Keratinocyte (primary cell): Measurements from ENCODE around the gene BRSK2. TPM values are rescaled to one million over a fixed set of nuclear protein-coding genes. Genes with fewer than 3 reads are reported as not detected.

Experiments
- DNase-seq: peaks from one replicate; pipeline ENCODE4 v3.0.0-alpha.2; 2011; ENCODE audit warnings: low read depth, missing footprints, low spot score
- FAIRE-seq: peaks from 2 replicates; lab custom pipeline; 2011; peaks lifted over from hg19 to GRCh38; lab: Jason Lieb, UNC
- H2AFZ ChIP-seq: 2 replicates; pipeline ENCODE4 v1.6.0; 2012; ENCODE audit warnings: low read length, control low read depth, inconsistent platforms; ENCODE audit not compliant: control insufficient read depth
- H3K27ac ChIP-seq: 2 replicates; pipeline ENCODE4 v1.5.1; 2011; ENCODE audit warnings: low read length; ENCODE audit not compliant: control insufficient read depth, insufficient read depth
- H3K27me3 ChIP-seq: 3 replicates; pipeline ENCODE4 v1.6.0; 2011; ENCODE audit warnings: low read length; ENCODE audit not compliant: control insufficient read depth, insufficient read depth; ENCODE audit errors: extremely low read depth
- H3K36me3 ChIP-seq, 2 experiments: 2 replicates in 1 of 2; 3 replicates in 1 of 2; pipeline ENCODE4 v1.5.1; 2011; ENCODE audit warnings: low read length in 2 of 2, mild to moderate bottlenecking in 1 of 2; ENCODE audit not compliant: control insufficient read depth in 2 of 2, insufficient read depth in 2 of 2; ENCODE audit errors: extremely low read depth in 1 of 2
- H3K4me1 ChIP-seq: 3 replicates; pipeline ENCODE4 v1.5.1; 2011; ENCODE audit warnings: low read length; ENCODE audit not compliant: control insufficient read depth, insufficient read depth; ENCODE audit errors: extremely low read depth
- H3K4me2 ChIP-seq: 3 replicates; pipeline ENCODE4 v1.6.0; 2011; ENCODE audit warnings: low read depth, low read length; ENCODE audit not compliant: control insufficient read depth, insufficient read depth; ENCODE audit errors: extremely low read depth
- H3K4me3 ChIP-seq, 3 experiments: fragments of 200-600 bp in 1 of 3; sonication (generic) in 1 of 3; 2 replicates in 2 of 3; 3 replicates in 1 of 3; pipeline ENCODE4 v1.5.1; 2011 to 2016; ENCODE audit warnings: low read length in 3 of 3, mild to moderate bottlenecking in 3 of 3, control low read depth in 2 of 3, inconsistent platforms in 1 of 3, low read depth in 1 of 3, mixed read lengths in 1 of 3, mixed run types in 1 of 3, moderate library complexity in 1 of 3; ENCODE audit not compliant: control insufficient read depth in 2 of 3, insufficient read depth in 2 of 3; ENCODE audit errors: extremely low read depth in 1 of 3
- H3K79me2 ChIP-seq: 2 replicates; pipeline ENCODE4 v1.6.0; 2012; ENCODE audit warnings: low read length; ENCODE audit not compliant: control insufficient read depth, insufficient read depth
- H3K9ac ChIP-seq: 3 replicates; pipeline ENCODE4 v1.6.0; 2011; ENCODE audit warnings: low read length; ENCODE audit not compliant: control insufficient read depth, insufficient read depth; ENCODE audit errors: extremely low read depth
- H3K9me1 ChIP-seq: 3 replicates; pipeline ENCODE4 v1.6.0; 2011; ENCODE audit warnings: low read length; ENCODE audit not compliant: control insufficient read depth, insufficient read depth; ENCODE audit errors: extremely low read depth
- H3K9me3 ChIP-seq: 2 replicates; pipeline ENCODE4 v1.5.1; 2012; ENCODE audit warnings: low read depth, low read length; ENCODE audit not compliant: control insufficient read depth
- H4K20me1 ChIP-seq: 3 replicates; pipeline ENCODE4 v1.6.0; 2011; ENCODE audit warnings: low read length; ENCODE audit not compliant: control insufficient read depth, insufficient read depth; ENCODE audit errors: extremely low read depth
- CTCF ChIP-seq, 3 experiments: IDR thresholded peaks in 1 of 3; conservative IDR thresholded peaks in 1 of 3; optimal IDR thresholded peaks in 1 of 3; 2 replicates in 2 of 3; 3 replicates in 1 of 3; pipeline versions ENCODE3 to v1.5.1; 2011; ENCODE audit warnings: low read length in 3 of 3, mild to moderate bottlenecking in 3 of 3, moderate library complexity in 2 of 3, control low read depth in 1 of 3, inconsistent platforms in 1 of 3; ENCODE audit not compliant: insufficient read depth in 2 of 3; ENCODE audit errors: extremely low read depth in 1 of 3
- EZH2 ChIP-seq: IDR thresholded peaks from one replicate; pipeline ENCODE4 v1.6.1; 2012; ENCODE audit warnings: inconsistent platforms, mild to moderate bottlenecking, low read length, moderate library complexity
- dilution Hi-C: fragments of 300-500 bp; cut with MboI; formaldehyde crosslinking; loops from one replicate; pipeline ENCODE4 v1.7.0; 2020; ENCODE audit warnings: low sequenced_read_pairs; ENCODE audit not compliant: extremely low pct_ligation_motif_present
- polyA plus RNA-seq, 5 experiments: library from polyadenylated mRNA; depleted of rRNA in 3 of 5; stranded (reverse) in 3 of 5; stranded (forward) in 1 of 5; unstranded in 1 of 5; fragments of >200 nt; gene quantifications; 1 replicate in 1 of 5; 2 replicates in 3 of 5; 3 replicates in 1 of 5; pipeline versions ENCODE4 v1.2.1 to v1.2.3, GENCODE V29; 2011 to 2012; ENCODE audit warnings: missing spikeins in 2 of 5, low read depth in 1 of 5, low replicate concordance in 1 of 5

BRSK2 gene
- polyA plus RNA-seq, 1 donor (not counting 4 experiments of a cell fraction or from before 2014, with no cell fraction given): 0.09 TPM

GRCh38 chr11:1371026-1371325, 18.8 kb upstream of the BRSK2 start:
- Histone ChIP-seq H3K9ac (no peak overlapping the region), H2AFZ (no peak overlapping the region), H3K36me3 (no peaks in the 10 kb centered on the region), H3K79me2 (no peaks in the 10 kb centered on the region), H3K9me3 (peaks cover under 1% of the 10 kb centered on the region), H4K20me1 (no peaks in the 10 kb centered on the region), H3K4me1 (no peaks in the 10 kb centered on the region), H3K4me3 (no peak overlapping the region), H3K27me3 (no peaks in the 10 kb centered on the region), H3K4me2 (no peak overlapping the region), H3K27ac (no peak overlapping the region), H3K9me1 (no peaks in the 10 kb centered on the region)
- dilution Hi-C loops: no loop called here
- TF ChIP-seq EZH2 (no peak), CTCF (optimal IDR thresholded peaks at IDR 0.05 in 1 of 3, IDR thresholded peaks at IDR 0.05 in 1 of 3, conservative IDR thresholded peaks at IDR 0.05 in 1 of 3; ENCODE audit: extremely low read depth in 1 of 3, insufficient read depth in 2 of 3, low read length in 3 of 3) (no peak)
- DNase-seq (no peak), FAIRE-seq (no peak)

DNA sequence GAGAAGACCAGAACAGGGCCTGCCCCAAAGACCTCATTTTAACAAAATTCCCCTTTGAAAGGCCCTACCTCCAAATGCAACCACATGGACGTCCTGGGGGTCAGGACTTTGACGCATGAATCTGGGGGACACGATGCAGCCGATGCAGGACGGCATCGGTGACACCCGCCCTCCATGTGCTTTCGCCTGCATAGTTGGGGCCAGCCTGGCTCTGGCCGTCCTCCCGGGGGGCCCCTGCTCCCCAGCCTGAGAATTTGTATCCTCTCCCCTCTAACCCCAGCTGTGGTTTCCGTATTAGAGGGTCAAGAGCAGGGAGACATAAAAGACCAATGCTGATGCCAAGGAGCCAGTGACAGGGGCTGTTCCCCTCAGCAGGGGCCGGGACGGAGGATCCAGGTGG, 18.4 kb upstream of the BRSK2 start:
- no peaks in the 10 kb centered on the region for H4K20me1 ChIP-seq
- no peak overlapping the region for H3K4me2 ChIP-seq
- H3K27ac ChIP-seq: no peak overlapping the region
- H3K79me2 ChIP-seq: no peaks in the 10 kb centered on the region
- H3K27me3 ChIP-seq: no peaks in the 10 kb centered on the region
- H3K9ac ChIP-seq: no peak overlapping the region
- H3K36me3 ChIP-seq: no peaks in the 10 kb centered on the region
- no peaks in the 10 kb centered on the region for H3K4me1 ChIP-seq
- dilution Hi-C loops: no loop called here
- no peak overlapping the region for H2AFZ ChIP-seq
- no peak for TF ChIP-seq EZH2
- no peak for TF ChIP-seq CTCF (optimal IDR thresholded peaks at IDR 0.05 in 1 of 3, IDR thresholded peaks at IDR 0.05 in 1 of 3, conservative IDR thresholded peaks at IDR 0.05 in 1 of 3; ENCODE audit: extremely low read depth in 1 of 3, insufficient read depth in 2 of 3, low read length in 3 of 3)
- no peak for DNase-seq
- no peak for FAIRE-seq
- H3K9me3 ChIP-seq: no peaks in the 10 kb centered on the region
- H3K4me3 ChIP-seq: no peak overlapping the region
- H3K9me1 ChIP-seq: no peaks in the 10 kb centered on the region
